ENCODE data around the gene MRPL1. TPM values are rescaled to one million over a fixed set of nuclear protein-coding genes. Genes with fewer than 3 reads are reported as not detected.
"Not testable (repeated sequence)": the region's sequence is repeated elsewhere in the genome, so short reads cannot be mapped to it uniquely, and the experiment has no call there.

Gene MRPL1
- total RNA-seq, 2 donors from 2014 or later, result 32.8 to 41.9 TPM

DNA sequence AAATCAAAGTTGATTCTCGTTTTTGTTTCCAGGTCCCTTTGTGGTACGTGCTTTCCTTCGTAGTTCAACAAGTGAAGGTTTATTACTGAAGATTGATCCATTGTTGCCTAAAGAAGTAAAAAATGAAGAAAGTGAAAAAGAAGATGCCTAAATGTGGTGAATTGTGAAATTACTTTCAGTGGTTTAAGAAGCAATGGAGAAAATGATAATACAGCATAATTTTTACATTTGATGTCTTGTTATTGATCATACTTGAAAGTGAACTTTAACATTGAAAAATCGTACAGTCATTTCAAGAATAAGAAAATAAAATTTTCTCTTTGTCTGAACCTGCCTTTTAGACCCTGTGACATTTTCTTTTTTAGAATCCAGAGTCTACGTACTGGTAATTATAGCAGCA is 89.8 kb downstream of the MRPL1 start:
- DNase-seq, result no peak
- intact Hi-C loops (cut with DNase I), result no loop called here
- no peak for ATAC-seq

GRCh38 chr4:77954690-77955089 is 92.1 kb downstream of the MRPL1 start:
- ATAC-seq (no peak), DNase-seq (no peak)
- intact Hi-C loops (cut with DNase I), result loop anchor here in 1 of 2 donors (5.0 kb wide), 2 partner anchors 563 to 908 kb away; no protein-coding TSS in a partner anchor

DNA sequence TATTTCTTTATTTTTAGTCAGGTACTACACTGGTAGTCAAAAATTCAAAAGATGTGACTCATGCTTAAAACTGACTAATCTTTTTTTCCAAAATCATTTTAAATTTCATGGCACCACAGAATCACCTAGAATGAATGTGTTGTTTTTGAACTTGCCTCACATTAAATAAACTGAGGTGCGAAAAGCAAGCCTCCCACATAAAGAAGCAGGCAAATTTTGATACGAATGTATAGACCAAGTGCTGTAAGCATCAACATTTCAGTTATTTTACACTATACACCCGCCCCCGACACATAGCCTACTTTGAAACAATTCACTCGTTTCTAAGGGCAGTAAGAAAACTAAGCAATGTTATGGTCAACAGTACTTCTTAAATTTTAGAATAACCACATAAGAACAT is 94.3 kb downstream of the MRPL1 start:
- intact Hi-C loops (cut with DNase I), result loop anchor here in 1 of 2 donors (5.0 kb wide), 2 partner anchors 560 to 905 kb away; no protein-coding TSS in a partner anchor
- DNase-seq (no peak), ATAC-seq (no peak)

- ATAC-seq, result no peak
- intact Hi-C loops (cut with DNase I), result loop anchor here in 1 of 2 donors (5.0 kb wide), 2 partner anchors 558 to 903 kb away; no protein-coding TSS in a partner anchor
- DNase-seq, result no peak
These were observed 96.3 kb downstream of the MRPL1 start for GRCh38 chr4:77958897-77959296.

DNA sequence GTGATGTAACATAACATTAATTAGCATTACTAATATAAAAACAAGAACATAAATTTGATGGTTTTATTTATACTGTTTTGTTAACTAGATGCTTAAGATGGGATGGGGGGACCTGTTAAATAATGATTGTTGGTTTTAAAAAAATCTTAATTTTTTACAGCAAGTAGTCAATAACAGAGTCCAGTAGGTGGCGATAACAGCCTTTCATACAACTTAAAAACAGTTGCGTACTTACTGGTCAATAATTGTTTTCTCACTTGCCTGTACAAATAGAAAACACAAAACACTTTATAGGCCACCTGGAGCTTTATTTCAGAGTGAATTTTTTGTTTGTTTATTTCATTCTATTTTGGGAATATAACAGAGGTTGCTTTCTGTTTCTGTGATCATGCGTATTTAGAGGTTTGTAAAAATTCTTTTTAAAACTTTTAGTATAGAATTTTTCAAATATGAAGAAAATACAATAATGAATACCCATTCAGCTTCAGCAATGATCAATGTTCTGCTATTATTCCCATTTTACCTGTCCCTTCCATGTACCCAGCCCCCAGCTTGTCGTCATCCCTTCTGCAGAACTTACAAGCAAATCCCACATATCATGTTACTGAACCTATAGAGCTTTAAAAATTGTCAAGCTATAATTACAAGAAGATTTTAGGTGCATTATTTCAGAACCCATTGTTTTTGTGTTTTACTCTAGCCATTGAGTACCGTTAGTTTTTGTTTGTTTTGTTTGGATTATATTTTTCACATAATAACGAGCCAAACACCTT is 97.1 kb downstream of the MRPL1 start:
- intact Hi-C loops (cut with DNase I), result loop anchor here in 1 of 2 donors (5.0 kb wide), 2 partner anchors 558 to 903 kb away; no protein-coding TSS in a partner anchor
- DNase-seq (no peak), ATAC-seq (no peak)

GRCh38 chr4:77960367-77960766 is 97.7 kb downstream of the MRPL1 start:
- DNase-seq (no peak), ATAC-seq (no peak)
- intact Hi-C loops (cut with DNase I), result no loop called here

DNA sequence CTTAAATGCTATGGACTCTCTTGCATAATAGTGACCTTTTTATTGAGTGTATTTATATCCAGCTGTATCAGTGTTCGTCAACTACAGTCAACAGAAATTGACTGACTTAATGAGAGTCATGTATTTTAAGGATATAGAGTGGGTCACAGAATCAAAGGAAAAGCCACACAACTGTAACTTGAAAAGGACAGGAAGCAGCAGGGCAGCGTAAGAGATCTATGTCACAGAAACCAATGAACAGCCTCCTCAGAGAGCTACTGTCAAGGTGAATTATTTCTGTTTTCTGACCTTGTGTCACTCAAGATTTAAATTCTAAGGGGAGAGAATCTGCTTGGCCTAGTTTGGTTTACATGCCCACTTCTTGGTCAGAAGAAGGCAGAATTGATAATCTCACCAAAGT is 100.4 kb downstream of the MRPL1 start:
- intact Hi-C loops (cut with DNase I), result no loop called here
- ATAC-seq (no peak), DNase-seq (no peak)

GRCh38 chr4:77973657-77974056 is 111.0 kb downstream of the MRPL1 start:
- ATAC-seq; DNase-seq; intact Hi-C loops (cut with DNase I): not testable (repeated sequence)

GRCh38 chr4:77982900-77983540 is 120.4 kb downstream of the MRPL1 start:
- ATAC-seq; DNase-seq; intact Hi-C loops (cut with DNase I): not testable (repeated sequence)

DNA sequence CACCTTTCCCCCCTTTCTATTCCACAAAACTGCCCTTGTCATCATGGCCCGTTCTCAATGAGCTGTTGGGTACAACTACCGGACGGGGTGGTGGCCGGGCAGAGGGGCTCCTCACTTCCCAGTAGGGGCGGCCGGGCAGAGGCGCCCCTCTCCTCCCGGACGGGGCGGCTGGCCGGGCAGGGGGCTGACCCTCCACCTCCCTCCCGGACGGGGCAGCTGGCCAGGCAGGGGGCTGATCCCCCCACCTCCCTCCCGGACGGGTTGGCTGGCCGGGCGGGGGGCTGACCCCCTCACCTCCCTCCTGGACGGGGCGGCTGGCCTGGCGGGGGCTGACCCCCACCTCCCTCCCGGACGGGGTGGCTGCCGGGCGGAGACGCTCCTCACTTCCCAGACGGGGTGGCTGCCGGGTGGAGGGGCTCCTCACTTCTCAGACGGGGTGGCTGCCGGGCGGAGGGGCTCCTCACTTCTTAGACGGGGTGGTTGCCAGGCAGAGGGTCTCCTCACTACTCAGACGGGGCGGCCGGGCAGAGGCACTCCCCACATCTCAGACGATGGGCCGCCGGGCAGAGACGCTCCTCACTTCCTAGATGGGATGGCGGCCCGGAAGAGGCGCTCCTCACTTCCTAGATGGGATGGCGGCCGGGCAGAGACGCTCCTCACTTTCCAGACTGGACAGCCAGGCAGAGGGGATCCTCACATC is 121.1 kb downstream of the MRPL1 start:
- DNase-seq; ATAC-seq; intact Hi-C loops (cut with DNase I): not testable (repeated sequence)

DNA sequence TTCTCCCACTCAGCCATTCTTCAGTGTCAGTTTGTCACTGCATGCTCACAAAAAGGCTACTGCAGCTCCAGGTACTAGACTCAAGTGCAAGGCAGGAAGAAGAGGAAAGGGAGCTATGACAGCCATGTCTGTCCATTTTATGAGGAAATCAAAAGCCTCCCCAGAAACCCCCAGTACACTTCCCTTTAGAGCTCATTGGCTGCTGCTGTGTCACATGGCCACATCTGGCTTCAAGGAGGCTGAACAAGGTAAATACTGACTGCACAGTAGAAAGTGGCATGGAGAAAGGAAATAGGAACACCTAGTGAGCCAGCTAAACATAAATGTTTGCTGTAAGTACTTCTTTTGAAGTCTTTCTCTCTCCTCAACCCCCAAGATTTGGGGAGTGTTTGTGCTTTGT is 127.3 kb downstream of the MRPL1 start:
- ATAC-seq, result no peak
- intact Hi-C loops (cut with DNase I), result no loop called here
- DNase-seq, result no peak

DNA sequence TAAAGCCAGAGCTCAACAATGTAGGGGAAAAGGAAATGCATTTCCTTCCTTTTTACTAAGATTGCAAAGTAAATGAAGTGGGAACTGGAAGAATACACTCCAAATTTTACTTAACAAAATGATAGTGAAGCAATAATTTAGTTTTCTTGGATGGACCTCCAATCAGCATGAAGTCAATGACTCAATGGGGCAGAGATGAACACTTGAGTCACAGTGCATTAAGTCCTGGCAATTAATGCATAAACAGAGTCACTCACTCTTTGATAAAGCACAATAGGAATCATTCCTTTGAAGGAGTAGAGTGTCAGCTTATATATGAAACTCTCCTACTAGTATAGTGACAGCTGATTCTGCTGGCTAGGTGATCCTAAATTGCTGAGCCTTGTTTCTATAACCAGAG is 127.8 kb downstream of the MRPL1 start:
- intact Hi-C loops (cut with DNase I), result no loop called here
- DNase-seq (no peak), ATAC-seq (no peak)

DNA sequence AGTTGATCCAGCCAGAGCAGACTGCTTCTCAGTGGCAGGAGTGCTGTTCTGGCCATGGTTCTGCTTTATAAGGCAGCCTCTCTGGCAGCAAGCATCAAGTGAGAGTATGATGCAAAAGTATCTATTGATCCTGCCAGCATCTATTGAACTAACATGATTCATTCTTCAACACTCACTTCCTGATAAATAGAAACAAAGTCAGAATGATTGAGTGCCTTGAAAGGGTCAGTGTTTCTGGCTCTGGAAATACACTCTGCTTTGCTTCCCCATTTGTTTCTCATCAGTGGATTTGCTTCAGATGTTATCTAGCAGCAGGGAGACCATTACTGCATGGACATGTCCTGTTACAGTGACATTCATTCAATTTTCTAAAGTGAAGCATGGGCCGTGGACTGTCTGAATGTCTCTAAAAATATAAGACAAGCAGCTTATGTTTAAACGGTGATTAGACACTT is 128.3 kb downstream of the MRPL1 start:
- DNase-seq (no peak), ATAC-seq (no peak)
- intact Hi-C loops (cut with DNase I), result no loop called here

DNA sequence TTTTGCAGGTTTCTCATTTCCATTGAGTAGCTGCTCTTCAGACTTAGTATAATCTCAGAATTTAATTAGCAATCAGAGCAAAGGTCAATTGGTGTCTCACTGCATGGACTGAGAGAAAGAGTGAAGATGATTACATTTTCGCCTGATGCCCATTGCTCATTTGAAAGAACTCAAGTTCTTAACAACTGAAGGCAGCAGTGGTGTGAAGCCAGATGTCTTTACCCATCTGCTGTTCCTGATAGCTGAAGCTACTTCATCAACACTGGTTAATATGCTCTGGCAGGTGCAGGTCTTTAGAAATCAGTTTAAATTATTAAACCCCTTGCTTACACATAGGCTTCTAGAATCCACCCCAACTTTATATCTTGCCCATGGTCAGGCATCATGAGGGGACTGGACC is 130.0 kb downstream of the MRPL1 start:
- intact Hi-C loops (cut with DNase I), result no loop called here
- no peak for ATAC-seq
- DNase-seq, result no peak

DNA sequence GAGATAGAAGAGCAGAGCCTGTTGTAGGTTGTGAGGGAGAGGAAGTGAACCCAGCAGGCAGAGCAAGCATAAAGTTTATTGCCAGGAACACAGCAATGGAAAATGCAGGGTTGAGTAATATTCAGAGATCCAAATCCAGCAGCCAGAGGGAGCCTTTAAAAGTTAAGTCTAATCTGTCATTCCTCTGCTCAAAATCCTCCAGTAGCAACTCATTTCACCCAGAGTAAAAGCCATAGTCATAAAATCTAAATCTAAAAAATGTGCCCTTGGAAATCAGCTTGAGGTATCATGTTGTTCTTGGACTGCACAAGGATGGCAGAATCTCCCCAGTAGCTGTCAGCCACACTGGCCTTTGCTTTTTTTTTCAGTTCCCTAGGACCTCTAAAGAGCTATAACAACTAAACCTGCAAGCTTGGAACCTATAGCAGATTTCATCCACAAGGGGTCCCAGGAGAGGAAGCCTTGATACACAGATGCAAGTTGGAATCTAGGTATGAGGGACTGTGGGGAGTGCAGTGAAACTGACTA is 131.6 kb downstream of the MRPL1 start:
- intact Hi-C loops (cut with DNase I), result no loop called here
- DNase-seq, result no peak
- peak; percentile 87 to 90 for ATAC-seq

- DNase-seq, result no peak
- intact Hi-C loops (cut with DNase I), result no loop called here
- no peak for ATAC-seq
These were observed 133.4 kb downstream of the MRPL1 start for GRCh38 chr4:77996076-77996475.

DNA sequence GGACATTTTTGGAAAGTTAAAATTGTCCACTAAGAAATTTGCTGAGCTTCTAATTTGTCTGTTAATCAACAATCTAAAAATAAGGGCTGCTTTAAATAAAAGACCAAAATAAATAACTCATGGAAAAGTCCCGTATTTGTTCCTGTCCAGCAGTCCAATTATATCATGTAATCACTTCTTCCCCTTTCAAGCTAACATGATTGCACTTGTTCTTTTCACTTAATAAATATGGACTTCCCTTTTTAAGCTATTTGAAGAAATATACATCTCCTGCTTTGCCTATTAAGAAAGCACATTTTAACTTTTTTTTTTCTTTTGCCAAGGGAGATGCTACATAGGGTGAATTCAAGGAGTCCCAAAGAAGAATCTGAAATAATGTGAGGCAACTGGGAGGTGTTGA is 138.9 kb downstream of the MRPL1 start:
- intact Hi-C loops (cut with DNase I), result no loop called here
- DNase-seq (no peak), ATAC-seq (no peak)

DNA sequence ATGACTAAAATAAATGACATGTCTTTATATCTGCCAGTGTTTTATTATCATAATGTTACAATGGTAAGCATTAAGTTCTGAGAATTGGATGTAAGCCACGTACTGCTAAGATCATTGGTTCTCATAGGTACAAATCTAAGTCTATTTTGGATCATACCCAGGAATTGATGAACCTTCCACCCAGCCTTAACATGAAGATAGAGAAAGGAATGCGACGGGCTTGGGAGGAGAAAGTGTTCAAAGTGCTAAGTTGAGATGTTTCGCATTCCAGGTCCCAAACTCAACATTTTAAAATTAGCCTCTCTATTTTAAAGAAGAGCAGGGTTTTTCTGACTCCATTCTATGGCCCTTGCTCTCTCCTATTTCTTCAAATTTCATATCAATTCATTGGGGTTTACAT is 139.6 kb downstream of the MRPL1 start:
- intact Hi-C loops (cut with DNase I), result no loop called here
- ATAC-seq (peak in 1 of 2 donors; percentile 21), DNase-seq (no peak)

Measured in left cardiac atrium (tissue), 4 donors.